SK-N-MC (cell line): ENCODE measurements around the gene C1D.

Source experiments
- EZH2 ChIP-seq: fragments of 200-600 bp; sonication (generic); IDR thresholded peaks from one replicate; pipeline ENCODE4 v1.6.1; 2017; ENCODE audit warnings: antibody characterized with exemption
- FOXP2 ChIP-seq: optimal IDR thresholded peaks from 2 replicates; pipeline ENCODE3; 2011; ENCODE audit warnings: mild to moderate bottlenecking, moderate library complexity; ENCODE audit not compliant: insufficient read depth; ENCODE audit errors: extremely low read length, control extremely low read depth
- POLR2AphosphoS5 ChIP-seq: IDR thresholded peaks from 2 replicates; pipeline ENCODE4 v1.6.1; 2012; ENCODE audit warnings: mild to moderate bottlenecking, low read depth, low read length, borderline replicate concordance

DNA sequence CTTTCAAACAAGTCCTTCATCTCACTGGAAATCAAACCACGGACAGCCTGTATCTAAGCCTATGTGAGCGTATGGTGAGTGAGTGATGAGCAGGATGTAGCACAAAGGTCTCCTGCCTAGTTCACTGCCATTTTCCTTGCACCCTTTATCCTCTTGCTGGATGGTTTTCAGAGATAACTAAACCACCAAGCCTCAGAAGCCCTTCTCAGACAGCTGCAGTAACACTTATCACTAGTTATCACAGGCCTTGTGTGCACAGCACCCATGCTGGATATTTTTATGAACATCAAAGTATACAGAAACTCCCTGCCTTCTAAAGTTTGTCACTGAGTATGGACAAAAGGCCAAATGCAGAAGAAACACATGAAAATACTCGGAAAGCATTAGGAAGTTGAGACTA, 69.5 kb downstream of the C1D start:
- TF ChIP-seq EZH2 (no peak), FOXP2 (no peak), POLR2AphosphoS5 (no peak)
